DMS53 (cell line): ENCODE results near the gene KCNN2.

Experiments
- DNase-seq: peaks from one replicate; lab custom pipeline; 2025; lab: John Stamatoyannopoulos, UW

Gene KCNN2

GRCh38 chr5:114362977-114363761 is 1.3 kb downstream of the KCNN2 start:
- peak; percentile 78 for DNase-seq

- peak; percentile 77 for DNase-seq
These were observed 2.0 kb downstream of the KCNN2 start for GRCh38 chr5:114363837-114364236.

- peak; percentile 13 for DNase-seq
These were observed 5.2 kb downstream of the KCNN2 start for GRCh38 chr5:114367029-114367428.

- DNase-seq, result no peak
These were observed 8.0 kb downstream of the KCNN2 start for GRCh38 chr5:114369680-114370417.

GRCh38 chr5:114377050-114377844 is 15.4 kb downstream of the KCNN2 start:
- no peak for DNase-seq

GRCh38 chr5:114377946-114378345 is 16.1 kb downstream of the KCNN2 start:
- DNase-seq, result no peak

- no peak for DNase-seq
These were observed 18.9 kb downstream of the KCNN2 start for GRCh38 chr5:114380721-114381120.

- DNase-seq, result no peak
These were observed 25.6 kb downstream of the KCNN2 start for GRCh38 chr5:114387433-114387832.

- DNase-seq, result no peak
These were observed 28.6 kb downstream of the KCNN2 start for GRCh38 chr5:114390431-114390830.

GRCh38 chr5:114391321-114391720 is 29.5 kb downstream of the KCNN2 start:
- peak; percentile 3 for DNase-seq

GRCh38 chr5:114393159-114393558 is 31.3 kb downstream of the KCNN2 start:
- DNase-seq, result no peak

GRCh38 chr5:114402206-114402605 is 40.3 kb downstream of the KCNN2 start:
- no peak for DNase-seq

GRCh38 chr5:114407783-114408182 is 45.9 kb downstream of the KCNN2 start:
- DNase-seq, result no peak

- DNase-seq, result no peak
These were observed 47.0 kb downstream of the KCNN2 start for GRCh38 chr5:114408847-114409246.

- DNase-seq, result no peak
These were observed 49.6 kb downstream of the KCNN2 start for GRCh38 chr5:114411380-114411931.

GRCh38 chr5:114412510-114413171 is 50.8 kb downstream of the KCNN2 start:
- DNase-seq, result no peak

- no peak for DNase-seq
These were observed 53.9 kb downstream of the KCNN2 start for GRCh38 chr5:114415760-114416159.

- DNase-seq, result no peak
These were observed 54.4 kb downstream of the KCNN2 start for GRCh38 chr5:114416254-114416653.

GRCh38 chr5:114417519-114417918 is 55.6 kb downstream of the KCNN2 start:
- DNase-seq, result no peak

GRCh38 chr5:114418176-114419066 is 56.6 kb downstream of the KCNN2 start:
- DNase-seq, result no peak

GRCh38 chr5:114419067-114419388 is 57.2 kb downstream of the KCNN2 start:
- no peak for DNase-seq
